Smooth muscle cell (in vitro differentiated cells): ENCODE measurements around the gene TDRD3. TPM values are rescaled to one million over a fixed set of nuclear protein-coding genes. Genes with fewer than 3 reads are reported as not detected.
A peak's percentile ranks its signal among the peaks of the same experiment; 100 is the strongest.

Experiments
- DNase-seq: peaks from one replicate; lab custom pipeline; 2025; ENCODE audit not compliant: unreplicated experiment; lab: John Stamatoyannopoulos, UW
- H2AFZ ChIP-seq: fragments of 200-600 bp; sonication (generic); 2 replicates; pipeline ENCODE4 v1.6.0; 2016; ENCODE audit warnings: antibody characterized with exemption, low read depth, mild to moderate bottlenecking
- H3F3A ChIP-seq: fragments of 200-600 bp; sonication (generic); 2 replicates; pipeline ENCODE4 v1.6.0; 2017; ENCODE audit warnings: antibody characterized with exemption, low read depth
- H3K27ac ChIP-seq: fragments of 200-600 bp; sonication (generic); 2 replicates; pipeline ENCODE4 v1.5.1; 2016; ENCODE audit warnings: low read depth, mild to moderate bottlenecking
- H3K27me3 ChIP-seq: fragments of 200-600 bp; sonication (generic); 2 replicates; pipeline ENCODE4 v1.6.1; 2016; ENCODE audit warnings: low read depth, mild to moderate bottlenecking
- H3K36me3 ChIP-seq: fragments of 200-600 bp; sonication (generic); 2 replicates; pipeline ENCODE4 v1.5.1; 2016; ENCODE audit warnings: low read depth
- H3K4me1 ChIP-seq: fragments of 200-600 bp; sonication (generic); 2 replicates; pipeline ENCODE4 v1.5.1; 2016; ENCODE audit warnings: low read depth
- H3K4me2 ChIP-seq: fragments of 200-600 bp; sonication (generic); 2 replicates; pipeline ENCODE4 v1.6.0; 2016; ENCODE audit warnings: mild to moderate bottlenecking
- H3K4me3 ChIP-seq: fragments of 200-600 bp; sonication (generic); 2 replicates; pipeline ENCODE4 v1.5.1; 2016; ENCODE audit warnings: mild to moderate bottlenecking
- H3K79me2 ChIP-seq: fragments of 200-600 bp; sonication (generic); 2 replicates; pipeline ENCODE4 v1.6.0; 2016; ENCODE audit warnings: low read depth, mild to moderate bottlenecking
- H3K9ac ChIP-seq: fragments of 200-600 bp; sonication (generic); 2 replicates; pipeline ENCODE4 v1.6.0; 2016; ENCODE audit warnings: low read depth
- H3K9me3 ChIP-seq: fragments of 200-600 bp; sonication (generic); replicated peaks from 2 replicates; pipeline ENCODE4 v1.5.1; 2016; ENCODE audit warnings: low read depth
- H4K20me1 ChIP-seq: fragments of 200-600 bp; sonication (generic); 2 replicates; pipeline ENCODE4 v1.6.0; 2016; ENCODE audit warnings: low read depth
- WGBS: methylation state at CpG from one replicate; pipeline ENCODE4 v1.1.7; 2016; ENCODE audit warnings: low lambda C conversion rate; 5-methylcytosine and 5-hydroxymethylcytosine counted together
- polyA plus RNA-seq: library from polyadenylated mRNA; unstranded; fragments of >200 nt; fragmentation: Nextera tagmentation; extraction: Ambion mirVana; gene quantifications from 2 replicates; pipeline ENCODE4 v1.2.1, GENCODE V29; 2016
- total RNA-seq: library from RNA; depleted of rRNA; stranded (reverse); fragments of >200 nt; gene quantifications from 2 replicates; pipeline ENCODE4 v1.2.3, GENCODE V29; 2014
- TF ChIP-seq, protein P1 (sequence below): fragments of 200-600 bp; sonication (generic); IDR thresholded peaks from 2 replicates; pipeline ENCODE4 v1.5.1; 2017; ENCODE audit warnings: borderline replicate concordance, mild to moderate bottlenecking, antibody characterized with exemption; ENCODE audit not compliant: insufficient read depth, poor library complexity, severe bottlenecking

The TDRD3 gene
- total and polyA plus RNA-seq, 2 experiments from 2014 or later, result 7.3 to 20.4 TPM

- no peak overlapping the region for H3K27ac ChIP-seq
- H3K4me3 ChIP-seq, result no peak overlapping the region
- 74% methylated on average over 9 of the region's 9 CpGs for WGBS
- H3F3A ChIP-seq, result no peaks in the 10 kb centered on the region
- TF ChIP-seq, protein P1, sequence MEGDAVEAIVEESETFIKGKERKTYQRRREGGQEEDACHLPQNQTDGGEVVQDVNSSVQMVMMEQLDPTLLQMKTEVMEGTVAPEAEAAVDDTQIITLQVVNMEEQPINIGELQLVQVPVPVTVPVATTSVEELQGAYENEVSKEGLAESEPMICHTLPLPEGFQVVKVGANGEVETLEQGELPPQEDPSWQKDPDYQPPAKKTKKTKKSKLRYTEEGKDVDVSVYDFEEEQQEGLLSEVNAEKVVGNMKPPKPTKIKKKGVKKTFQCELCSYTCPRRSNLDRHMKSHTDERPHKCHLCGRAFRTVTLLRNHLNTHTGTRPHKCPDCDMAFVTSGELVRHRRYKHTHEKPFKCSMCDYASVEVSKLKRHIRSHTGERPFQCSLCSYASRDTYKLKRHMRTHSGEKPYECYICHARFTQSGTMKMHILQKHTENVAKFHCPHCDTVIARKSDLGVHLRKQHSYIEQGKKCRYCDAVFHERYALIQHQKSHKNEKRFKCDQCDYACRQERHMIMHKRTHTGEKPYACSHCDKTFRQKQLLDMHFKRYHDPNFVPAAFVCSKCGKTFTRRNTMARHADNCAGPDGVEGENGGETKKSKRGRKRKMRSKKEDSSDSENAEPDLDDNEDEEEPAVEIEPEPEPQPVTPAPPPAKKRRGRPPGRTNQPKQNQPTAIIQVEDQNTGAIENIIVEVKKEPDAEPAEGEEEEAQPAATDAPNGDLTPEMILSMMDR, result no peak
- H3K9ac ChIP-seq, result no peak overlapping the region
- H2AFZ ChIP-seq, result no peak overlapping the region
- H3K36me3 ChIP-seq, result no peaks in the 10 kb centered on the region
- no peaks in the 10 kb centered on the region for H3K79me2 ChIP-seq
- DNase-seq, result no peak
- H3K4me1 ChIP-seq, result no peaks in the 10 kb centered on the region
- H3K9me3 ChIP-seq, result no peaks in the 10 kb centered on the region
- H4K20me1 ChIP-seq, result no peaks in the 10 kb centered on the region
- no peak overlapping the region for H3K4me2 ChIP-seq
- H3K27me3 ChIP-seq, result no peaks in the 10 kb centered on the region
Observed at GRCh38 chr13:60583196-60583888, 186.3 kb downstream of the TDRD3 start.

DNA sequence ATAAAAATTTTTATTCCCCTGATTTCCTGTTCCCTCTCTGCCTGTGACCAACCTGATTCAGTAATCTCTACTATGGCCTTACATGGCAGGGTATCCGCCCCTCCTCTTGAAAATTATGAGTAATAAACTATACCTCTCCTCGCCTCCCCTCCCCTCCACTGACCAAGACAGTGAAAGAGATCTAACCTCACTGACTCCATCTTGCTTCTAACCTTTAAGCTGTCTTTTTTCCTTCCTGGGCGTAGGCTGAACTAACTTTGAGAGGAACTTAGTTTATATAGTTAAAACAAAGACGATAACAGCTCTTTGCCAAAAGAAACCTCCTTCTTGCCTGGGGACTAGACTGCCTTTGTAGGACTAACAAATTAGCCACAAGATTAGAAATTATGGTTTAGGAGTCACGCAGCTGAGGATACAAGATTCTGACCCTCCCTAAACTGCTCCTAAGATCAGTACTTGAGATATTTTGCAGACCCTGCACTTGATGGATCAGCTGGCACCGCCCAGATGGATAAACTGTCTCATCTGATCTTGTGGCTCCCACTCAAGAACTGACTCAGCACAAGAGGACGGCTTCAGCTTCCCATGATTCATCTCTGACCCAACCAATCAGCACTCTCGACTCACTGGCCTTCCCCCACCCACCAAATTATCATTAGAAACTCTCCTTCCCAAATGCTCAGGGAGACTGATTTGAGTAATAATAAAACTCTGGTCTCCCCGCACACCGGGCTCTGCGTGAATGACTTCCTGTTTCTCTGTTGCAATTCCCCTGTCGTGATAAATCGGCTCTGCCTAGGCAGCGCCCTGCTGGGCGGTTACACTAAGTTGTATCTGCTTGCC lies 187.1 kb downstream of the TDRD3 start:
- Histone ChIP-seq H3F3A (no peaks in the 10 kb centered on the region), H3K9ac (no peak overlapping the region), H3K27ac (peak overlapping the region; percentile 53), H3K4me1 (no peaks in the 10 kb centered on the region), H3K4me2 (peak overlapping the region; percentile 82), H2AFZ (peak overlapping the region; percentile 95), H3K36me3 (no peaks in the 10 kb centered on the region), H3K79me2 (no peaks in the 10 kb centered on the region), H3K4me3 (peak overlapping the region; percentile 39), H4K20me1 (no peaks in the 10 kb centered on the region), H3K9me3 (no peaks in the 10 kb centered on the region), H3K27me3 (no peaks in the 10 kb centered on the region)
- 48% methylated on average over 15 of the region's 15 CpGs for WGBS
- TF ChIP-seq, protein P1, result no peak
- no peak for DNase-seq

- Histone ChIP-seq H2AFZ (peak overlapping the region; percentile 95), H3K4me2 (peak overlapping the region; percentile 82), H3K27ac (no peak overlapping the region), H3K79me2 (no peaks in the 10 kb centered on the region), H3K4me1 (no peaks in the 10 kb centered on the region), H3K9ac (no peak overlapping the region), H3K27me3 (no peaks in the 10 kb centered on the region), H4K20me1 (no peaks in the 10 kb centered on the region), H3K9me3 (no peaks in the 10 kb centered on the region), H3K4me3 (peak overlapping the region; percentile 39), H3K36me3 (no peaks in the 10 kb centered on the region), H3F3A (no peaks in the 10 kb centered on the region)
- TF ChIP-seq, protein P1, result no peak
- peak; percentile 3 for DNase-seq
- 30% methylated on average over 11 of the region's 11 CpGs for WGBS
Observed at GRCh38 chr13:60584976-60585375, 188.0 kb downstream of the TDRD3 start.
